Esophagus squamous epithelium (tissue), 4 donors: Measurements from ENCODE around the gene OTULINL.

Experiments
- CTCF ChIP-seq, 6 experiments: fragments of 450-650 bp in 4 of 6; fragments of 200-600 bp in 2 of 6; sonication (generic) in 2 of 6; IDR thresholded peaks; one replicate each; pipeline ENCODE4 v1.5.1; 2016 to 2019; ENCODE audit warnings: antibody characterized with exemption in 6 of 6, mild to moderate bottlenecking in 4 of 6, moderate library complexity in 4 of 6
- POLR2A ChIP-seq, 4 donors: fragments of 450-650 bp; IDR thresholded peaks; one replicate each; pipeline ENCODE4 v1.6.1; 2017; ENCODE audit warnings: antibody characterized with exemption in 4 of 4, mild to moderate bottlenecking in 4 of 4, moderate library complexity in 3 of 4

GRCh38 chr5:14593326-14594021, 11.9 kb downstream of the OTULINL start:
- TF ChIP-seq CTCF (IDR thresholded peaks at IDR 0.05) (no peak), POLR2A (IDR thresholded peaks at IDR 0.05) (no peak)
